GM18519 (cell line): ENCODE data around the gene CELF2.
"Not testable (repeated sequence)": the region's sequence is repeated elsewhere in the genome, so short reads cannot be mapped to it uniquely, and the experiment has no call there.

Experiments
- ATAC-seq: cut with Tn5 transposase; IDR thresholded peaks from one replicate; pipeline ENCODE4 v1.9.1; 2021; ENCODE audit warnings: mild to moderate bottlenecking, moderate library complexity; ENCODE audit not compliant: unreplicated experiment, low FRiP score

Gene CELF2

DNA sequence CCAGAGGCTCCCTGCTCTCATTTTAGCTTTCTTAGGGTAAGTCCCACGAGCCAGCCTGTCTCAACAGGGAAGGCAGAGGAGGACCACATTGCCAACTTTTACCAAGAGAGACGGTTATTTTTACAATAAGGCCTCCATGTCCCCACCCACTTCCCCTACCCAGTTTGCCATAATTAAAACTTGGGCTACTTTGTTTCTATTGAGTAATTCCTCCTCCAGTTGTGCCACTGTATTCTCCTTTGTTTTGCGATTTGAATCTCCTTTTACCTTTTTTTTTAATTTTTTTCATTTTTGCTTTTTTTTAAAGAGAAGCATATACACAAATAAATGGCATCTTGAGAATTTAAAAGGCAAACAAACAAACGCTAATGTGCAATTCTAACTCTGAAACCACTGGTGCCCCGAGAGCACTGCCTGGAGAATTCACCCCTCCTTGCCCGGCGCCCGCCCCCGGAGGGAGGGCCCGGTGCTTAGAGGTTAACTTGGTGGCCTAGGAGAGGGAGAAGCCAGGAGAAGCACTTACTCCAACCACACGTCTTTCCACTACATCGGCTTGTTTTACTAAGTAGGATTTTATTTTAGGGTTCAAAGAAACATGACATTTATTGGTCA, 311.5 kb downstream of the CELF2 start:
- ATAC-seq, result no peak

GRCh38 chr10:11330383-11331045, 312.8 kb downstream of the CELF2 start:
- no peak for ATAC-seq

DNA sequence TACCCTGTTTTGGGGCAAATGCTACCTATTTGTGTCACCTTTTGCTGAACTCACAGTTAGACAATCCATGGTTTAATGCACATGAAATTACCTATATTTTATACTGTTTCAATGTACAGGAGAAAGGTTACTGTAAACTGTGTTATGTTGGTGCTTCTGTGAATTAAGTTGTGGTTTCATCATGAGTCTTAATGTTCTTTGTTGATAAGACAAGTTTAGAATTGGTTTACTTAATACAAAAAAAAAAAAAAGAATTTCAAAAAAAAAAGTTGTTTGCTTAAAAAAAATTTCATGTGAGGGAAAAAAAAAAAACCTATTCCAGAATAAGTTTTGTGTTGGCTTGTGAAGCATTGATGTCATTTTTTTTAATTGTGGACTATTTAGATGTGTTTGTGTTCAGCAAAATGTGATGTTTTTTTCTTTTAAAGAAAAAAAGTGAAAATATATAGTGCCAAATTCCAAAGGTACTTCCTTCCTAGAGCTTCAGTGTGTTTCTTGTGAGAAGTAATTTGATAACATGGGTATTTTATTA, 313.4 kb downstream of the CELF2 start:
- no peak for ATAC-seq

DNA sequence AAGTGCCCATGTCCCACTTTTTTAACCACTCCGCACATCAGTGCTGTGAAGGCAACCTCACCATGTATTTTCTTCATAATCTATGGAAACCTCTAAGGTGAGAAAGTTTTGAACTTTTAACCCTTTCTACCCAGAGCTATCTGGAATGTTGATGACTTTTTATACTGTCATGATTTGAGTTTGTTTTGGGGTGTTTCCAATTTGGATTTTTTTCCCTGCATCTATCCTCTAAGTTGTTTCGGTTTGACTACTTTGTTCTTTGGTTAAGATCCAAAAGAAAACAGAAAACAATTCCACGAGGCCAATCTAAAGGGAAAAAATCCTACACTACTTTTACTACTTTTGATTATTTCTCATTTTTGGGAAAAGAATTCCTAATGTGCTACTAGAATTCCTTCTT, 314.1 kb downstream of the CELF2 start:
- no peak for ATAC-seq

DNA sequence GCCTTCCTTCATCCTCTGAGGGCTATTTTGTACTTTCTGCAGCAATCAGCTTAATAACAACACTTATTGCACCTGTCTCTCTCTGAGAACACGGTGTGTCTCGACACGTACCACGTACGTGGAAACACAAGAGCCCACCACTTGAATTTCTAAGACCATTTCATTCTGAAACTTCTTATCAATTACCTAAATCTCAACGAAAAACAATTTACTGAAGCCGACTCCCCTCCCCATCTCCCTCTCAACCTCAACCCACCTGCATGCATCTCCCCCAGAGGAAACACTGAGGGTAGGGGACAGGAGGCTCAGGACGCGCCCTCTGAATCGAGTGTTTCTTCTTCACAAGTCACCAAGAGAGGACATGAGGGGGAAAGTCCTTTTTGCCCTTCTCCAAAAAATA, 315.2 kb downstream of the CELF2 start:
- no peak for ATAC-seq

- no peak for ATAC-seq
These were observed 316.8 kb downstream of the CELF2 start for GRCh38 chr10:11334436-11334835.

DNA sequence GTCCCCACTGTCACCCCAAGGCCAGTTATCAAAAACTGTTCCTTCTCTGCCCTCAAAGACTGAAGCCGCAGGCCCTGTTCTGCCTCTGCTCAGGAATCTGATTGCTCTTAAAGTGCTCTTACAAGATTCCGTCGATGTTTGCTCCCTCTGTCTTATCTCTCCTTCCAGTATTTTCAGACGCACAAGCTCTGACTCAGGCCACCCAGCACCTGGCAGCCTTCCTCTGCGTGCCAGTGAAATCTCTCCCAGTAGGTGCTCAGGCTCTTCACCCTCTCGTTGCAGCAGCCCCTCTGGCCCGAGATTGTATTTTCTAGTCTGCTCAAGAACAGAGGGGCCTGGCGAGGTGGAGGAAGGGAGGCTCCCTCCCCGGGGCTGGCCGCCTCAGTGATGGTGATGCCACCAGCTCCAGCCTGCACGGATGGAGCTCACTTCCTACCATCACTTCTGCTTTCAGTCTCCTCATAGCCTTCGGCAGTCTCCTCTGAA, 317.5 kb downstream of the CELF2 start:
- no peak for ATAC-seq

- ATAC-seq, result no peak
These were observed 318.3 kb downstream of the CELF2 start for GRCh38 chr10:11335881-11336430.

DNA sequence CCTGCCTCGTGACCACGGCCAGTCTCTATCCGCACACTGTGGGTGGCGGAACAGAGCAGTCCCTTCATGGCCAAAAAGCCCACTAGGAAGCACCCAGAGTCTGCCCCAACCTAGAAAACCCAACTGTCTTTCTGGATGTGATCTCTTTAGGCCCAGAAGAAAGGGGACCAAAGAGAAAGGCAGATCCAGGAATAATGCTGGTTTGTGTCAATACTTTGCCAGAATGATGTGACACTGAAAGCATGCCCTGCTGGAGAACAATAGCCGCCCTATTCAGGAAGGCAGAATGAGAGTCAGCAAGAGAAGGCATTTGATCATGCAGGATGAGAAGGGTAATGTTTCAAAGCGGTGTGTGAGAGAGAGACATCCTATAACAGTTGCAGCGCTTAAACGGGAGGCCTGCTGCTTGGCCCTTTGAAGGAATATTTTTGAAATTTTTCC, 319.1 kb downstream of the CELF2 start:
- no peak for ATAC-seq

- no peak for ATAC-seq
These were observed 319.8 kb downstream of the CELF2 start for GRCh38 chr10:11337516-11337915.

- no peak for ATAC-seq
These were observed 320.6 kb downstream of the CELF2 start for GRCh38 chr10:11338160-11338844.

DNA sequence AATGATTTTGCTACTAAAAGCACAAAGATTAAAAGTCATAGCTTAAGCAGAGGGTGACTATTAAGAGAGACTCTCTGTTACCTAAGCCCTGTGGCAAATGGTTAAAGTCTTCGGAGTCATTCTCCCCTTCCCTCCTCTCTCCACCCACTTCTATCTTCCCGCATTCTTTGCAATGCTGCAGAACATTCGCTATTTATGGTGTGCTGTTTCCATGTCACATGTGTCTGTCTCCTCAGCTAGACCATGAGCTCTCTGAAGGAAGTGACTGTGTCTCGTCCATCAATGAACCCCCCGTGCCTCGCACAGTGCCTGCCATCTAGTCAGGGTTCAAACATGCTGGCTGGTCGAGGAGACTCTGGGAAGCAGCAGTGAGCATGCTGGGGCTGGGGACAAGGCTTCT, 321.3 kb downstream of the CELF2 start:
- no peak for ATAC-seq

- ATAC-seq, result no peak
These were observed 322.0 kb downstream of the CELF2 start for GRCh38 chr10:11339660-11340059.

- ATAC-seq, result no peak
These were observed 323.8 kb downstream of the CELF2 start for GRCh38 chr10:11341283-11341960.

- no peak for ATAC-seq
These were observed 326.4 kb downstream of the CELF2 start for GRCh38 chr10:11344081-11344480.

DNA sequence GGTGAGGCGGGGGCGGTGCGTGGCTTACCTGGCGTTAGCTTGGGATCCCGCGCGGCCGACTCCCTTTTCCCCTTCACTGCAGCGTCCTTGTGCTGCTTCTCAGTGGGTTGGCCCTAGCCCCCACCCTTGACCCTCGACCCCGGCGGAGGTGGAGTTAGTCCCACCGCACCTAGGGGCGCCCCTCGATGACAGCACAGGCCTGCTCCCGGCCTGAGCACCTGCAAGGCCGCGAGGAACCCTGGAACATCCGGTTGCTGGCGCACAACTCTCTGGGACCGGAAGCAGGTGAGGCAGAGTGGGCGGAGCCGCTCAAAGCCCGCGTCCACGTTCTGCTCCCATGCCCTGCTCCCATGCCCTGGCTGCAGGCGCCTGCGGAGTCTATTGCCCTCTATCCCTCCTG, 326.9 kb downstream of the CELF2 start:
- no peak for ATAC-seq

DNA sequence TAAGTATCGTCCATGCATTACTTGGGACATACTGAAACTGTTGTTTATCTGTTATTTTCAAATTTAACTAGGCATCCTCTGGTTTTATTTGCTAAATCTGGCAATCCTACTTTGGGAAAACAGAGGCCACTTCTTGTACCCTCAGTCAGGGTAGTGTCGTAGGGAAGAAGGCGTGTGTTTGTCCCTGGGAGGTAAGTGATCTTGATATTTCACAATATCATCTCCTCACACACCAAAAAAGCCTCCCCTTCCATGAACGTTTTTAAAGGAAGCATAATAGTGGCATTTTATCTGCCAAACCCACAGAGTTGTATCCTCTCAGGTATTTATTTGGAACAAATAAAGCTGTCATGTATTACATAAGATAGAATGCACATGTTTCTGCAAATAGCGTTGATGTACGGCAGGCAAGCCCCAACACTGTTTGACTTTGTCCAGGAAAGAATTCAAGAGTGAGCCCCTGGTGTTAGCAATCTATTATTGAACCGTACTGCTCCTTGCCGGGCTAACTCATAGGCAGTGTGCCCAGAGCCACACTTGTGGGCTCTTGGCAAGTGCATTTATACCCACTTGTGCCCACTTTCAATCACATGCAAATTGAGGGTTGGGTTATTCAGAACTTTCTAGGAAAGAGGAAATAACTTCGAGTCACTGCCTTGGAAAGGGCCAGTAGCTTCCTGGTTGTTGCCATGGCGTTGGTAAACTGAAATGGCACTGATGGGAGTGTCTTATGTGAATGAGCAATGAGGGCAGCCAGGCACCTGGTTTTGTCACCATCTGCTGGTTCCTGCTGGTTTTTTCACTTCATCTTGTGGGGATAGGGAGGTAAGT, 327.8 kb downstream of the CELF2 start:
- no peak for ATAC-seq

- not testable (repeated sequence) for ATAC-seq
These were observed 329.9 kb downstream of the CELF2 start for GRCh38 chr10:11347580-11347979.

DNA sequence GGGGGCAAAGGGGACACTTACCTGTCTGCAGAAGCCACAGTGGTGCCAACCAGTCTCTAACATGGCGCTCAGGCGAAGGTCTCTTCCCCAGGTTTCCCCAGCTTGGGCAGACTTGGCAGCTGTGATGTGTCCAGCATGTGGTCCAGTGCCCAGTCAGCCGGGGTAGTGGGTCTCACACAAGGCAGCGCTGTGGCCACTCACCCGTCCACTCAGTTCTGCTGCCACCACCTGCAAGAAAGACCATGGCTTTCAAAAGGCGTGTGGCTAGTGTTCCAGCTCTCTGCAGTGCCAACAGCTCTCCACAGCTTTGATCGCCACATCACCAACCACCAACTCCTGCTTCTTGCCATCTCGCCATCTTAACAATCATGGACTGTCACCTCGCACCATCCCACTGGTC, 334.1 kb downstream of the CELF2 start:
- ATAC-seq, result no peak
